Glomerular visceral epithelial cell (primary cell): ENCODE data around the gene TMEM91.
A peak's percentile ranks its signal among the peaks of the same experiment; 100 is the strongest.
"Not testable (repeated sequence)": the region's sequence is repeated elsewhere in the genome, so short reads cannot be mapped to it uniquely, and the experiment has no call there.

Experiments used
- DNase-seq: peaks from one replicate; pipeline ENCODE4 v3.0.0-alpha.2; 2016; ENCODE audit errors: extremely low spot score

TMEM91 gene

GRCh38 chr19:41353466-41354342 is 22.6 kb upstream of the TMEM91 start, which contains the start of gene TGFB1:
Gene TGFB1, minus strand, starts transcription at chr19:41353922. Its CDS starts 878 bp downstream, at chr19:41353044.
- peak; percentile 94 for DNase-seq

GRCh38 chr19:41354343-41354953 is 21.9 kb upstream of the TMEM91 start:
- no peak for DNase-seq

- no peak for DNase-seq
Observed at GRCh38 chr19:41355035-41355434, 21.3 kb upstream of the TMEM91 start.

GRCh38 chr19:41355802-41356201 is 20.5 kb upstream of the TMEM91 start:
- no peak for DNase-seq

GRCh38 chr19:41356984-41357739 is 19.2 kb upstream of the TMEM91 start:
- no peak for DNase-seq

GRCh38 chr19:41357746-41358145 is 18.6 kb upstream of the TMEM91 start:
- DNase-seq: no peak

GRCh38 chr19:41359741-41360140 is 16.6 kb upstream of the TMEM91 start:
- DNase-seq: no peak

- DNase-seq: no peak
Observed at GRCh38 chr19:41362143-41362847, 14.0 kb upstream of the TMEM91 start.

- no peak for DNase-seq
Observed at GRCh38 chr19:41363371-41363752, 13.0 kb upstream of the TMEM91 start.

- peak; percentile 98 for DNase-seq
Observed at GRCh38 chr19:41363753-41364523, 12.4 kb upstream of the TMEM91 start, which contains the start of gene B9D2. Gene B9D2, minus strand, starts transcription at chr19:41364149. Its CDS starts 630 bp downstream, at chr19:41363519.

GRCh38 chr19:41364524-41365391 is 11.6 kb upstream of the TMEM91 start:
- no peak for DNase-seq

GRCh38 chr19:41366089-41366488 is 10.2 kb upstream of the TMEM91 start:
- peak; percentile 28 for DNase-seq

- DNase-seq: peak; percentile 86
Observed at GRCh38 chr19:41367848-41368301, 8.5 kb upstream of the TMEM91 start.

GRCh38 chr19:41369769-41370168 is 6.6 kb upstream of the TMEM91 start:
- DNase-seq: no peak

GRCh38 chr19:41371119-41371518 is 5.2 kb upstream of the TMEM91 start:
- not testable (repeated sequence) for DNase-seq

GRCh38 chr19:41371541-41371940 is 4.8 kb upstream of the TMEM91 start:
- DNase-seq: no peak

GRCh38 chr19:41372501-41372900 is 3.8 kb upstream of the TMEM91 start:
- no peak for DNase-seq

GRCh38 chr19:41373993-41374392 is 2.3 kb upstream of the TMEM91 start:
- DNase-seq: peak; percentile 48

- DNase-seq: no peak
Observed at GRCh38 chr19:41376998-41377365, 649 bp downstream of the TMEM91 start.
